HG03196 (cell line): ENCODE measurements around the gene TMEM79.
"Not testable (repeated sequence)": the region's sequence is repeated elsewhere in the genome, so short reads cannot be mapped to it uniquely, and the experiment has no call there.

ENCODE experiments used
- ATAC-seq: cut with Tn5 transposase; IDR thresholded peaks from one replicate; pipeline ENCODE4 v1.9.1; 2021; ENCODE audit not compliant: unreplicated experiment

Gene TMEM79

DNA sequence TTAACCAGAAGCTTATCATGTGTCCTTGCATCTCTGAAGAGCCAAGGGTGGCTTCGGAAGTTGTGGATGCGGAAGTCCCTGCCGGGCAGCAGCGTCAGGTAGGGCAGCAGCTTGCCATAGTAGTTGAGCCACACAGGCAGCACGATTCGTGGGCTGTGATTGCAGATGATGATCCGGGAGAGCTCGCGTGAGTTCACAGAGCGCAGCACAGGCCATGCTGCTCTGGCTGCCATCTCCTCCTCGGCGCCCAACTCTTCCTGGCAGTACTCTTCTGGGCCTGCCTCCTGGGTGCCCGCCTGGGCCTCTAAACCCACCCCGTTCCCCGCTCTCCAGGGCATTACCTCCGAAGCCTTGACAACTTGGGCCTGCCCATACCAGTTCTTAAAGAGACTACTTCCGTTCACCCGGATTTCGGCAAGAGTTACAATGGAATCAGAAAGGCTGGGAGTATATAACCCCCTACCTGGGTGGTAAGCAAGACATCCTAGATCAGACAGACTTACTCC is 14.8 kb downstream of the TMEM79 start, which contains the start of gene VHLL:
TSS of gene VHLL (minus strand) at position 456 of the 506 bp plus-strand sequence. CDS start at position 338, 118 bp downstream.
- no peak for ATAC-seq

DNA sequence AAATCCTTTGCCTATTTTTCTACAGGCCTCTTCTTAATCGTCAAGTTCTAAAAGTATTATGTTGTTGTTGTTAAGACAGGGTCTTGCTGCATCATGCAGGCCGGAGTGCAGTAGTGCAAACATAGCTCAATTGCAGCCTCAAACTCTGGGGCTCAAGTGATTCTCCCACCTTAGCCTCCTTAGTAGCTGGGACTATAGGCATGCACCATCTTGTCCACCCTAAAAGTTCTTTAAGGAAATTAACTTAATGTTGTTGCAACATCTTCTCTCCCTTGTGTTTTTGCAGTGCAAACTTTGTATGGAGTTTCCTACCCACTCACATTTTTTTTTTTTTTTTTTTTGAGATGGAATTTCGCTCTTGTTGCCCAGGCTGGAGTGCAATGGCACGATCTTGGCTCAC is 19.1 kb downstream of the TMEM79 start:
- no peak for ATAC-seq

DNA sequence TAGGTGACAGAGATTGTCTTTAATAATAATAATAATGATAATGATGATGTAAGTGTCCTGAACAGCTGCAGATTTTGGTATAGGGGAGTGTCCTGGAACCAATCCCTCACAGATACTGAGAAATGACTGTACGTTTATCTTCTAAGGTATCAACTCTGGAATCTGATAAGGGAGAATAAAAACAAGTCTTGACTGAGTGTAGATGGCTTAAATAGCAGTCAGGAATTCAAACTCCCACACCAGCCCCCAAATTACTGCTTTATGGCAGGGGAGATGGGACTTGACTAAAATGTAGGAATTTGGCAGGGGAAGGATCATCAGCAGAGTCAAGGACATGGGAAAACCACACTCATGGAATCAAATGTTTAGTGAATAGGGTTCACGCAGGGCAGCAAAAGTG is 21.1 kb downstream of the TMEM79 start:
- no peak for ATAC-seq

DNA sequence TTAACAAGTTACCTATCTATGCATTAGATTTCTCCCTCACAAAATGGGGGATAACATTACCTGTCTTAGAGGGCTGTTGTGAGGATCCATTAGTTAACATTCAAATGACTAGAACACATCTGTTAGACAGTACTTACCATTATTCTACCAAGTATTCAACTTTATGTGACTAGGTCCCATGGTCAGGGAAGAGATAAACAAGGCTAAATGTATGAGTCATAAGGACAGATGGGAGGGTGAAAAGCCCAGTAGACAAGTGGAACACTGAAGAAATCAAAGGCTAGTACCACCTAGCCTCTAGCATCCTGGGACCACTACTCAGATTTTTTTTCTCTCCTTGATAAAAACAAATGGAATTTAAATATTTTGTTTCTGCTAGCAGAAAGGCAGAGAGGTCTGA is 24.0 kb downstream of the TMEM79 start:
- ATAC-seq, result no peak

GRCh38 chr1:156310962-156311361 is 26.8 kb downstream of the TMEM79 start:
- no peak for ATAC-seq

GRCh38 chr1:156316909-156317308 is 32.8 kb downstream of the TMEM79 start:
- no peak for ATAC-seq

- no peak for ATAC-seq
Measured at GRCh38 chr1:156319664-156320063, 35.5 kb downstream of the TMEM79 start.

DNA sequence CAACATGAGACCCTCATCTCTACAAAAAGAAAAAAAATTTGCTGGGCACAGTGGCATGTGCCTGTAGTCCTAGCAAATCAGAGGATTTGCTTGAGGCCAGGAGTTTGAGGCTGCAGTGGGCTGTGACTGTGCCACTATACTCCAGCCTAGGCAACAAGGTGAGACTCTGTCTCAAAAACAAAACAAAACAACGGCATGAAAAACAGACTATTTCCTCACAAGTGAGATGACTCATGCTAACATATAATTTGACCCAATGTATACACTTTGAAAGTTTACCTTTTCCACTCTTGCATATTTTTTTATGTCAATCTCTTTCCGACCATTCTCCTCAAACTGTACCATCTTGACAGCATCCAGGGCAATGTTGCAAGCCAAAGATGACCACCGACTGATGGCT is 36.4 kb downstream of the TMEM79 start:
- no peak for ATAC-seq

GRCh38 chr1:156323179-156323578 is 39.1 kb downstream of the TMEM79 start:
- not testable (repeated sequence) for ATAC-seq

DNA sequence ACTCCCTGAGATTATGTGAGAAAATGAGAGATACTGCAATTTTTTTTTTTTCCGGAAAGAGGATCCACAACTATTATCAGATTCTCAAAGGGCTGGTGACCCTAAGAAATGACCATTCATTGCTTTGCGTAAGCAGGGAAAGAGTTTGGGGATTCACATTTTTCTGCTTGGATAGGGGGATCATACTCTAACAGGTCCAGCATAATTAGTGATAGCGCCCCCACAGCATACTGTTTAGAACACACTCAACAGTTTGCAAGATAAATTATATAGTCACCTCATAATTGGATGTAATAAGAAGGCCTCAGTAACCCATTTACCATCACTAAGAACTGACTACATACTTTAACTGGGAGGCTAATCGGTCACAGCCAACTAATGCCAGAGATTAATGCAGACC is 52.1 kb downstream of the TMEM79 start:
- ATAC-seq, result no peak

DNA sequence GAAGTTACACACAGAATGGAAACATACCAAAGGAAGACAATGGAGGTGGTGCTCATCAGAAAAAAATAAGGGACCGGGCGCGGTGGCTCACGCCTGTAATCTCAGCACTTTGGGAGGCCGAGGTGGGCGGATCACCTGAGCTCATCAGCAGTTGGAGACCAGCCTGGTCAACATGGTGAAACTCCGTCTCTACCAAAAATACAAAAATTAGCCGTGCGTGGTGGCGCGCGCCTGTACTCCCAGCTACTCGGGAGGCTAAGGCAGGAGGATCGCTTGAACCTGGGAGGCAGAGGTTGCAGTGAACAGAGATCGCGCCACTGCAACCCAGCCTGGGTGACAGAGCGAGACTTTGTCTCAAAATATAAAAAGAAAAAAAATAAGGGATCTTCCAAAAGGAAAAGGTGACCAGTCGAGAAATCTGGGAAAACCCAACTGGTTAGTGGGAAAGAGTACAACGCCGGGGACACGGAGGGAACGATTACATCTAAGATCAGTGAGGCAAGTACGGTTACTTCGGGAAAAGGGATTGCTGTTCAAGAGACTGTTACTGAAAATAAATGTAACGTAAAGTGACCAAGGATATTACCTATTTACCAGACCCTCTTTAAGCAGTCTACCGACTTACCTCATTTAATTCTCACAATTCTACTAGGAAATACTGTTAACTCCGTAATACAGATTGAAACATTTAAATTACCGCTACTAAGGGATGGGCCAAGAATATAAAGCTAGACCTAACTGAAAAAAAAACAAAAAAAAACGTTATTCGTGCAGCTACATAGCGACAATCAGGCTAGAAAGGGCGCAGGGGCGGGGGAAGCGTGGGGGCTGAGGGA is 53.1 kb downstream of the TMEM79 start:
- ATAC-seq, result no peak

DNA sequence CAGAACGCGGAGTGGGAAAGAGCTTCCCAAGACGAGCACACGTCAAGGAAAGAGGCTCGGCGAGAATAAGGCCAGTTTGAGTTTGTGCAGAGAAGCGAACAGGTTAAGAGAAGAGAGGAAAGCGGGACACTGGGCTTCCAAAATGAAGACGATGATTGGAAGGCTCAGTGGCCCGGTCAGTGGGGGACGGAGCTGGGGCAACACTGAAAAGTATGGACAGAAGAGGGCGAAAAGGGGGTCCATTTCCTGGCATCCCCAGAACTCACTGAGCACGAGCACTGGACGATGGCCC is 53.7 kb downstream of the TMEM79 start:
- ATAC-seq, result no peak

DNA sequence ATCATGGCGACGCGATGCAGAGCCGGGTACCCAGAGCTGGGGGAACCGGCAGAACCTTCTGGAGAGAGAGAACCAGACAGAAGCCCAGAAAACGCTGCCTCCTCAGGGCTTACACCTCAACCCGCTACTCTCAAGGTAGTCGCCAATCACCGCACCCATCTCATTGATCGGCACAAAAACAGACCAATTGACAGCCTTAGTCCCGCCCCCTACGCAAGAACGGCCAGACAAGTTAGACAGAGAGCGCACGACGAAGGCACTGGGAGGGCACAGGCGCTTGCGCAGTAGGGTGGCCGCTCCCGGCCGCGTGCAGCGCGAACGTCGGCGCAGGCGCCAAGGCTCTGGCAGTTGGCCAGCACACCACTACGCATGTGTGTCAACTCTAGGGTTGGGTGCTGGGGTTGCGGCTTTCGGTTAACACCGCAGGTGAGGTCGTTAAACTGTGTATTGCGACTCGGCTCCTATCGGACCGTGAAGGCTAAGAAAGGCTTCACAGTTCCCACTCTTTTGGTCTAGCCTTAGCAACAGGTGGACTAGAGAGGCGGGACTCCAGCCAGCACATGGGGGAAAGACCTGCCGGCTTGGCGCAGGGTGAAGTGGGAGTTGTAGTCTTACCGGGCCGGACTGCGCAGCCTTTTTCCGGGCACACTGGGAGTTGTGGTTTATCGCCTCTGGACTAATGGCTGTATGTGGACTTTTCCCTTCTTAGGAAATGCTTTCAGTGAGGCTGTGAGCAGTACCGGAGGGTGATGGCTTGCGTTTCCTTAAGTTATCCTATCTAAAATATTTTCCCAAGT is 54.3 kb downstream of the TMEM79 start, which contains the start of the genes CCT3 and TSACC:
TSS of gene CCT3 (minus strand) at position 113 of the 797 bp plus-strand sequence. CDS start at position 5, 108 bp downstream.
TSS of gene TSACC (plus strand) at position 347 of the 797 bp plus-strand sequence. CDS start 1,232 bp downstream, outside the sequence.
- peak; percentile 96 for ATAC-seq
